BJ (cell line): ENCODE data around the gene ELL. TPM values are rescaled to one million over a fixed set of nuclear protein-coding genes. Genes with fewer than 3 reads are reported as not detected.

ENCODE experiments used
- CTCF ChIA-PET: fragments of 350-600 bp; formaldehyde crosslinking; extraction: SDS; loops from one replicate; lab custom pipeline; 2021; ENCODE audit warnings: antibody characterized with exemption, inconsistent platforms; lab: Yijun Ruan, JAX
- POLR2A ChIA-PET: fragments of 300-600 bp; sonication (Branson Sonifier 250); formaldehyde crosslinking; extraction: SDS; loops from one replicate; lab custom pipeline; 2021; ENCODE audit warnings: antibody characterized with exemption; lab: Charles Lee
- DNase-seq: peaks from one replicate; pipeline ENCODE4 v3.0.0-alpha.2; 2011; ENCODE audit warnings: low read depth
- H3K27me3 ChIP-seq: 2 replicates; pipeline ENCODE4 v1.6.0; 2011; ENCODE audit warnings: low read length; ENCODE audit not compliant: control insufficient read depth, insufficient read depth
- H3K36me3 ChIP-seq: 2 replicates; pipeline ENCODE4 v1.5.1; 2011; ENCODE audit warnings: low read length; ENCODE audit not compliant: control insufficient read depth, insufficient read depth
- H3K4me3 ChIP-seq: 2 replicates; pipeline ENCODE4 v1.5.1; 2011; ENCODE audit warnings: low read depth, mild to moderate bottlenecking, control low read depth, low read length
- polyA plus RNA-seq: library from polyadenylated mRNA; depleted of rRNA; stranded (reverse); fragments of >200 nt; gene quantifications from 2 replicates; pipeline ENCODE4 v1.2.3, GENCODE V29; 2011
- TF ChIP-seq, protein P1 (sequence below): IDR thresholded peaks from 2 replicates; pipeline ENCODE4 v1.5.1; 2011; ENCODE audit warnings: low read depth, mild to moderate bottlenecking, control low read depth, inconsistent platforms, low read length, moderate library complexity; ENCODE audit not compliant: insufficient read depth

ELL gene
- polyA plus RNA-seq, 1 experiment: 10.2 TPM

DNA sequence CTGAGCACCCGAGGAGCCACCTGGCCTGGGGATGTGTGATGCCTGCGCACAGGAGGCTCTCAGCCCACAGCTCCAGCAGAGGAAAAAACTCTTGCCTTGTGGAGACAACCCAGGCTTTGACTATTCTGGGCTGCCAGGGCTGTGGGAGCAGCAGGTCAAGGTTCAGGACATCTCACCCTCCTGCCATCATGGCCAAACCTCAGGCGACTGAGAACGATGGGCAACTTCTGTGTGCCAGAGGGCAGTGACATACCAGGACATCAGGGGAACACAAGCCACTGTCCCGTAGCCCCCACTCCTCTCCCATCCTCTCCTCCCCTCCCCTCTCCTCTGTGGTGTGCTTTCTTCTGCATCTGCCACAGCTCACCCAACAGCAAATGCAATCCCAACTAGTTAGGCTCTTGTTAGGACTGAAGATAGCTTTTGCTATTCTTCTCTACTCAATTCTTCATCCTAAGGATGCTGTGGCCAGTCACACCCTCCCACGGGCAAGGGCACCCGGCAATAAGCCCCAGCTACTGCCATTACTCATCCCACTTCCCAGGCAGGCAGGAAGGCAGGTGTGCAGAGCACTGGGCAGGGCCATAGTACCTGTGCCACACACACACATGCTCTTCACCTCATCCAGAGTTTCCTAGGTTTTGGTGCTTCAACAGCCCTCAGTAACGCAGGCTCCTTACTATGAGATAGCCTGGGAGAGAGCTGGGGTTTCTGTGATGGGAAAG, 16.8 kb downstream of the ELL start:
- Histone ChIP-seq H3K36me3 (0 out of 2 replicates have a peak, but pooled peaks cover 1% of the 10 kb centered on the region), H3K4me3 (no peak overlapping the region), H3K27me3 (no peaks in the 10 kb centered on the region)
- TF ChIP-seq, protein P1, sequence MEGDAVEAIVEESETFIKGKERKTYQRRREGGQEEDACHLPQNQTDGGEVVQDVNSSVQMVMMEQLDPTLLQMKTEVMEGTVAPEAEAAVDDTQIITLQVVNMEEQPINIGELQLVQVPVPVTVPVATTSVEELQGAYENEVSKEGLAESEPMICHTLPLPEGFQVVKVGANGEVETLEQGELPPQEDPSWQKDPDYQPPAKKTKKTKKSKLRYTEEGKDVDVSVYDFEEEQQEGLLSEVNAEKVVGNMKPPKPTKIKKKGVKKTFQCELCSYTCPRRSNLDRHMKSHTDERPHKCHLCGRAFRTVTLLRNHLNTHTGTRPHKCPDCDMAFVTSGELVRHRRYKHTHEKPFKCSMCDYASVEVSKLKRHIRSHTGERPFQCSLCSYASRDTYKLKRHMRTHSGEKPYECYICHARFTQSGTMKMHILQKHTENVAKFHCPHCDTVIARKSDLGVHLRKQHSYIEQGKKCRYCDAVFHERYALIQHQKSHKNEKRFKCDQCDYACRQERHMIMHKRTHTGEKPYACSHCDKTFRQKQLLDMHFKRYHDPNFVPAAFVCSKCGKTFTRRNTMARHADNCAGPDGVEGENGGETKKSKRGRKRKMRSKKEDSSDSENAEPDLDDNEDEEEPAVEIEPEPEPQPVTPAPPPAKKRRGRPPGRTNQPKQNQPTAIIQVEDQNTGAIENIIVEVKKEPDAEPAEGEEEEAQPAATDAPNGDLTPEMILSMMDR: no peak
- CTCF ChIA-PET: interaction anchor here (0.8 kb wide), 1 partner anchor 57 kb away, joined by 3 read pairs; no protein-coding TSS in a partner anchor
- POLR2A ChIA-PET: no interaction called here
- DNase-seq: no peak

DNA sequence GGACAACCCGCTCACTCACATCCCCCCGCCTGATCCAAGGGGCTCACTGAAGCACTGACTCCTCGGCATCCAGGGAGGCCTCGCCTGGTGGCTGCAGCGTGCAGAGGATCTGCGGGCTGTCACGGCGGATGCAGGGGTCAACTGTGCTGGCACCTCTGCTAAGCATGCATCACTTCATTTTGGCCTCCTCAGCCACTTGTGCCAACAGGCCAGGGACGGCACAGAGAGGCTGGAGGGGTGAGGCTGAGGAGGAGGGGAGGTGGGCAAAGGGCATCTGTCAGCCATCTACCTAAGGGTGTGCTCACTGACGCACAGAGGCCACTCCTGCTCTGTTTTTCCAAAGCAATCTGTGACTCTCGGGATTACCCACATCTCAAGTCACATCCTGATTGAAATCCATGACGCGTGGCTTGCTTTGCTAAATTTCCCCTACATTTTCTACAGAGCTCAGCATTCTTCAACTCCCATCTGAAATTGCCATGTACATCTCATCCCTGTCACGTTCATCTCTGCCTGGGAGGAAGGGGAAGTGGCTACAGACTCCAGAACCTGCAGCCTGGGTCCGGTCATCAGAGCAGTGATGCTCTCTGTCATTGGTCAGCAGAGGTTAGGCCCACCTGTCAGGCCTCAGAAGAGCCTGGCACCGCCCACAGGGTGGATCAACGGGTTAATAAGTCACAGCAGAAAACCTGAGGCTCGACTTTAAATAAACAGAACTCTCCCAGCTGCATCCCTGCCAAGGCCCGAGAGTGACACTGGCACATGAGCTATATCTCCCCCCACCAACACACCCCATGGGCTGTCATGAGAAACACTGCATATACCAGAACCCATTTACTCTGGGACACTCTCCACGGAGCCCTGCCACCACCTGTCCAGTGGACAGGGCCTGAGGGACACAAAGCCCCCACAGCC, 17.6 kb downstream of the ELL start:
- ChIA-PET CTCF (no interaction called here), POLR2A (no interaction called here)
- TF ChIP-seq, protein P1: no peak
- Histone ChIP-seq H3K4me3 (no peak overlapping the region), H3K27me3 (no peaks in the 10 kb centered on the region), H3K36me3 (0 out of 2 replicates have a peak, but pooled peaks cover 1% of the 10 kb centered on the region)
- no peak for DNase-seq

DNA sequence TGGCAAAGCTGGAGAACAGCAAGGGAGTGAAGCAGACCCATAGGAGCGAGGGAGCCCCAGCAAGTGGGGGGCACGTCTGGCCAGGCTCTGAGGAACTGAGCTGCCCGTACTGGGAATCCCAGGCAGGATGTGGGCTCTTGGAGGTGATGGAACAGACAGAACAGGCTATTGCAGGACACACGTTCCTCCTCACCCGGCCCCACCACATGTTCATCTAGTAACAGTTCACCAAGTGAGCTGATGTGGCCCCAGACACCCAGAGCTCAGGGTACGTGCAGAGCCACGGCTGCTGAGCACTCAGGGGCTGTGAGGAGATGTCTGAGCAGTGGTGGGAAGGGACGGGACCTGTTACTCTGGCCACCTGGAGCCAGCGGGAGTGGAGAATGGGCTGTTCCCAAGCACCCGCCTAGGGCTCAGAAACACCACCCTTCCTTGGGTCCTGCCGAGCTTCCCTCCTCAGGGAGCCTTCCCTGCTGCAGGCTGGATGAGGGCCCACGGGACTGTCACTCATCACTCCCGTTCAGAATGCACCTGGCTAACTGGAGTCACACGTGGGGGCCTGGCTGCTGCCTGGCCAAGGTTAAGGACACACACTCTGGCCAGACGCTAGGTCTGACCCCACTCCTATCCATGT, 18.4 kb downstream of the ELL start:
- Histone ChIP-seq H3K4me3 (no peak overlapping the region), H3K36me3 (0 out of 2 replicates have a peak, but pooled peaks cover 1% of the 10 kb centered on the region), H3K27me3 (no peaks in the 10 kb centered on the region)
- DNase-seq: no peak
- TF ChIP-seq, protein P1: no peak
- ChIA-PET CTCF (interaction anchor here (1.0 to 2.5 kb wide), 3 partner anchors 12 to 42 kb away, joined by 3 to 8 read pairs (median 4); no protein-coding TSS in a partner anchor), POLR2A (no interaction called here)

DNA sequence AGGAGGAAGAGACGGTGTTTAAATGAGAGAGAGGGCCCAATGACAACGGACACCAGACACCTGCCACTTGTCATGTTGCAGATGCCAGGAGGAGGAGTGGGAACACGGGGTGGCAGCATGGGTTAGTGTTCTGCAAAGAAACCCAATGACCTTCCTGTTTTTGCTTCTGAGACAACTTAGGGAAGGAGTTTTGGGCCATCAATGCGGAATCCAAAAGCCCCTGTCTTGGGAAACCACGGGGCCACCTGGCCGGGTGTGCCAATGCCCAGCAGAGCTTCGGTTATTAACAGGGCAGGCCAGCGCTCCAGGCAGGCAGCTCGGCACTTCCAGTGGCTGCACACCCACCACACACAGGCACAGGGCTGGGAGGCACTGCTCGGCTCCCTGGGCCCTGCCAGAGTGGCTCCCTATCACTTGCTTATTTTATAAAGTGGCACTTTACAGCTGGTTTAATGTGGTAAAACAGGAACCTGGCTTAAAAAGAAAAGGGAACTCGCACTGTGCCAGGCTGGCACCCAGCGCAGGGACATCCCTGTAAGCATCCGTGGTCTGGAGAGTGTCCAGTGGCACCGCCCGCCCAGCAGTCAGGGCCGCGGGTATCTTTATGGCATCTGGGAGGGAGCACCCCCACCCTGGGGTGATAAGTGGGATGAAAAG, 19.1 kb downstream of the ELL start:
- H3K36me3 ChIP-seq: 0 out of 2 replicates have a peak, but pooled peaks cover 1% of the 10 kb centered on the region
- ChIA-PET CTCF (interaction anchor here (0.9 to 2.5 kb wide), 4 partner anchors 13 to 41 kb away, joined by 3 to 8 read pairs (median 4); no protein-coding TSS in a partner anchor), POLR2A (no interaction called here)
- H3K27me3 ChIP-seq: no peaks in the 10 kb centered on the region
- no peak for DNase-seq
- TF ChIP-seq, protein P1: no peak
- H3K4me3 ChIP-seq: no peak overlapping the region
